Mesendoderm (in vitro differentiated cells): ENCODE measurements around the gene CDK3.

Source experiments
- DNase-seq: peaks from one replicate; pipeline ENCODE4 v3.0.0; 2013
- H2AK5ac ChIP-seq: 2 replicates; pipeline ENCODE4 v1.6.1; 2013; ENCODE audit warnings: low read length, inconsistent platforms
- H2BK120ac ChIP-seq: 2 replicates; pipeline ENCODE4 v1.6.1; 2013; ENCODE audit warnings: low read depth, mild to moderate bottlenecking, low read length, moderate library complexity, mixed read lengths
- H2BK15ac ChIP-seq: replicated peaks from 2 replicates; pipeline ENCODE4 v1.6.1; 2013; ENCODE audit warnings: low read depth, mild to moderate bottlenecking, moderate library complexity
- H2BK5ac ChIP-seq: 2 replicates; pipeline ENCODE4 v1.6.1; 2013; ENCODE audit warnings: low read length, inconsistent platforms
- H3K18ac ChIP-seq: 2 replicates; pipeline ENCODE4 v1.6.1; 2013; ENCODE audit warnings: mild to moderate bottlenecking, low read length, mixed read lengths
- H3K23ac ChIP-seq: one replicate; pipeline ENCODE4 v1.6.1; 2013; ENCODE audit warnings: low read length
- H3K27ac ChIP-seq: 2 replicates; pipeline ENCODE4 v1.5.1; 2013; ENCODE audit warnings: low read depth, mild to moderate bottlenecking, inconsistent platforms, low read length, moderate library complexity
- H3K27me3 ChIP-seq: 2 replicates; pipeline ENCODE4 v1.6.1; 2013; ENCODE audit warnings: low read length, control low read depth, mild to moderate bottlenecking, inconsistent platforms; ENCODE audit not compliant: insufficient read depth, poor library complexity
- H3K36me3 ChIP-seq: 2 replicates; pipeline ENCODE4 v1.6.1; 2013; ENCODE audit warnings: low read length, inconsistent platforms; ENCODE audit not compliant: control insufficient read depth, insufficient read depth
- H3K4ac ChIP-seq: one replicate; pipeline ENCODE4 v1.6.1; 2013; ENCODE audit warnings: low read depth, mild to moderate bottlenecking, low read length, moderate library complexity
- H3K4me1 ChIP-seq: 2 replicates; pipeline ENCODE4 v1.6.1; 2013; ENCODE audit warnings: low read depth, low read length, inconsistent platforms; ENCODE audit not compliant: control insufficient read depth
- H3K4me2 ChIP-seq: 2 replicates; pipeline ENCODE4 v1.6.1; 2013; ENCODE audit warnings: low read length
- H3K4me3 ChIP-seq: 2 replicates; pipeline ENCODE4 v1.5.1; 2013; ENCODE audit warnings: mild to moderate bottlenecking, low read length
- H3K56ac ChIP-seq: one replicate; pipeline ENCODE4 v1.6.1; 2013; ENCODE audit warnings: low read length
- H3K79me1 ChIP-seq: 2 replicates; pipeline ENCODE4 v1.6.1; 2013; ENCODE audit warnings: low read length, inconsistent platforms
- H3K79me2 ChIP-seq: 2 replicates; pipeline ENCODE4 v1.6.1; 2013; ENCODE audit warnings: mild to moderate bottlenecking, low read length; ENCODE audit not compliant: control insufficient read depth, insufficient read depth
- H3K9ac ChIP-seq: 2 replicates; pipeline ENCODE4 v1.6.1; 2013; ENCODE audit warnings: low read length, inconsistent platforms
- H4K5ac ChIP-seq: one replicate; pipeline ENCODE4 v1.6.1; 2013; ENCODE audit warnings: low read length
- H4K8ac ChIP-seq: one replicate; pipeline ENCODE4 v1.6.1; 2013; ENCODE audit warnings: low read depth, mild to moderate bottlenecking, control low read depth, low read length, moderate library complexity
- WGBS: extraction: QIAGEN DNeasy Blood & Tissue Kit; methylation state at CpG from one replicate; pipeline ENCODE4 v1.1.7; 2013; ENCODE audit warnings: low lambda C conversion rate, missing lambda C conversion rate; ENCODE audit not compliant: insufficient coverage; ENCODE audit errors: extremely low coverage; 5-methylcytosine and 5-hydroxymethylcytosine counted together

The CDK3 gene

DNA sequence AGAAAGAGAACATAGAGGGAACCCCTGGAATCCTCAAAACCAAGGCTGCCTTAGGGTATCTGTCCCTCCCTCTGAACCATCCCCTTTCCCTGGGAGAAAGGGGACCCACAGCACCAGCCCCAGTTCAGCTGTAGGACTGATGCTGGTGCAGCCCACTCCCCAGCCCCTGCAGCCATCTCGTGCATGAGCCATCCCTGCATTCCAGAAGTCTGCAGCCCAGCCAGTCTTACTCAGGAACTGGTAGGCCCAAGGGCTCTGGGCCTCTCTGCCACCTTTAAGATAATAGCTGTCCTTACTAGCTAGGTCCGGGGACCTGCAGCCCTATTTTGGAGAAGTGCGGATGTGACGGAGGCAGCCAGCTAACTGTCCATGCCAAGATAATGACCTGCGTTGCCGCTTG, 32.5 kb downstream of the CDK3 start:
- no peak overlapping the region for H2BK120ac ChIP-seq
- no peaks in the 10 kb centered on the region for H3K36me3 ChIP-seq
- no peak for DNase-seq
- H2AK5ac ChIP-seq = no peak overlapping the region
- no peak overlapping the region for H2BK5ac ChIP-seq
- no peak overlapping the region for H4K8ac ChIP-seq
- H3K4me3 ChIP-seq = no peak overlapping the region
- H3K18ac ChIP-seq = no peak overlapping the region
- no peak overlapping the region for H3K9ac ChIP-seq
- H3K27me3 ChIP-seq = no peaks in the 10 kb centered on the region
- no peak overlapping the region for H3K4me2 ChIP-seq
- H3K56ac ChIP-seq = no peak overlapping the region
- no peak overlapping the region for H3K27ac ChIP-seq
- no CpG with 5 or more reads among the region's 6 CpGs for WGBS
- H3K23ac ChIP-seq = no peak overlapping the region
- H2BK15ac ChIP-seq = no peak overlapping the region
- H3K4ac ChIP-seq = no peak overlapping the region
- H3K79me2 ChIP-seq = no peaks in the 10 kb centered on the region
- H3K4me1 ChIP-seq = no peaks in the 10 kb centered on the region
- H4K5ac ChIP-seq = no peak overlapping the region
- H3K79me1 ChIP-seq = no peaks in the 10 kb centered on the region

DNA sequence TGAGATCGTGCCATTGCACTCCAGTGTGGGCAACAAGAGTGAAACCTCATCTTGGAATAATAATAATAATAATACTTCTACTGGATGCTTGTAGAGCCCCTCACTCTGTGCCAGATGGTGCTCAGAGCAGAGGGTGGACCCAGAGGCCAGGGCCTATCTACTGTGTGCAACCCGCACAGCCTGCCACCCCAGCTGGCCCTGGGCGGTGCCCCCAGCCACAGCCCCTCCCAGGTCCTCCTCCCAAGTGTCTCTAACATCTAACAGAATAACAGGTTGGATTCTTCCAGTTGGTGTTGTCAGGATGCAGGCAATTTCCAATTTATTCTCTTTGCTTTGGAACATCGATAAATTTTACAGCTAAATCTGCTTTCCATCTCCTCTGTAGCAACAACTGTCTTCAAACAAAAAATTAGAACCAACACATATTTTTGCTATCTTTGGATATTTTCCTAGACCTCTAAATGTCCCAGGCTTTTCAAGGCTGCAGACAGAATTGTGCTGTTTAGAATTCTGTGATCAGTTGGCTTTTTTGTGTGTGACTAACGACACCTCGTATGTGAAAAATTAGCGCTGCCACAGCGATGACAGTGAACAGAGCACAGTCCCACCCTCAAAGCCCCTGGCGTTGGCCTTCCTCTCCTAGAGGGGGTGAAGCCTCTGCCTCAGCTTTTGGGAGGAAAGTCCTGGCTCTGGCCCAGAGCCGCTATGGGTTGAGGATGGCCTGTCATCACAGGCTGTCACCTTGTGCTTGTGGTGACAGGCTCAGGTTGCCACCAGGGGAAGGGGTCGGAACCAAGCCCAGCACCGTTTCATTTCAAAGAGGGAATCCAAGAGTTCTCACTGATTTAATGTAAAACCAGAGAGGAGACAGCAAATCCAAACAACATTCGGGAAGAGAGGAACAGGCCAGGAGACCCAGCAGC, 34.0 kb downstream of the CDK3 start:
- H2BK15ac ChIP-seq = no peak overlapping the region

DNA sequence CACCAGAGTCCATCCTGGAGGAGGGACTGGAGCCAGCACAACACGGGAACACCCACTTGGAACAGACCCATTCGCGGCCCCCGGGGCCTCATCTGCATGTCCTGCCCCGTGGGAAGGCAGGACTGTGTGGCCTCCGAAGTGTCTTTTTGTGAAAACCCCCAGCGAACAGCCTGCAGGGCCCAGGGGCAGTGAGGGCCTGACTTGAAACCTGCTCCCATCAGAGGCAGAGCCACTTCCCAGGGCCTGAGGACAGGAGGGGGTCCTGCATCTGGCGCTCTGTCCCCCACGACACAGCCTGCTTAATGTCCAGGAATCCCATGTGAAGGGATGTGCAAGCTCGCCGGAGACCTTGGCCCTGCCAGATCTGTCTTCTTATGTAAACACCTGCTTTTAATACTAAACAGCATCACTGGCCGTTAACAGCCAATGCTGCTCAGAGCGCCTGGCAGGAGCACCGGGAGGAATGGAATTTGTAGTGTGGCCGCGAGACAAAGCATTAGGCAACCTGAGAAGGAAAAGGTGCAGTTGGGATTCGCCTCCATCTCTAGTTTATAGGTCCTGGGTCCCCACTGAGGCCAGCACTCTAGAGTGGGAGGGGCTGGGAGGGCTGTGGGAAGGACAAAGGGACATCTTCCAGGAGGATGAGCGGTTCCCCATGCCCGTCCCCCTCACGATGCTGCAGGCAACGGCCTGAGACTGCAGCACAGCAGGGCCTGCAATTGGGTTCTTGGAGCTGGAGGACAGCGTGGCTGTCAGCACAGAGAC, 36.0 kb downstream of the CDK3 start:
- no peaks in the 10 kb centered on the region for H3K79me2 ChIP-seq
- no peak overlapping the region for H2BK15ac ChIP-seq
- H3K4me3 ChIP-seq = no peak overlapping the region
- no peak overlapping the region for H2AK5ac ChIP-seq
- H3K4ac ChIP-seq = no peak overlapping the region
- DNase-seq = no peak
- no peak overlapping the region for H2BK120ac ChIP-seq
- no CpG with 5 or more reads among the region's 22 CpGs for WGBS
- H4K8ac ChIP-seq = no peak overlapping the region
- no peaks in the 10 kb centered on the region for H3K4me1 ChIP-seq
- H4K5ac ChIP-seq = no peak overlapping the region
- no peak overlapping the region for H3K4me2 ChIP-seq
- no peaks in the 10 kb centered on the region for H3K27me3 ChIP-seq
- no peak overlapping the region for H3K27ac ChIP-seq
- peaks cover 8% of the 10 kb centered on the region for H3K36me3 ChIP-seq
- H3K18ac ChIP-seq = no peak overlapping the region
- no peak overlapping the region for H3K23ac ChIP-seq
- no peak overlapping the region for H3K56ac ChIP-seq
- no peak overlapping the region for H3K9ac ChIP-seq
- H3K79me1 ChIP-seq = no peaks in the 10 kb centered on the region
- no peak overlapping the region for H2BK5ac ChIP-seq

More for the DNA sequence above, 34.0 kb downstream of the CDK3 start:
- no peak overlapping the region for H3K23ac ChIP-seq
- no peak overlapping the region for H3K27ac ChIP-seq
- no peak overlapping the region for H3K18ac ChIP-seq
- no peaks in the 10 kb centered on the region for H3K79me2 ChIP-seq
- DNase-seq = no peak
- H3K27me3 ChIP-seq = no peaks in the 10 kb centered on the region
- H2AK5ac ChIP-seq = no peak overlapping the region
- no peak overlapping the region for H3K56ac ChIP-seq
- WGBS = no CpG with 5 or more reads among the region's 13 CpGs
- no peaks in the 10 kb centered on the region for H3K4me1 ChIP-seq
- peaks cover 4% of the 10 kb centered on the region for H3K36me3 ChIP-seq
- H3K79me1 ChIP-seq = no peaks in the 10 kb centered on the region
- H2BK5ac ChIP-seq = no peak overlapping the region
- no peak overlapping the region for H3K4ac ChIP-seq
- H3K9ac ChIP-seq = no peak overlapping the region
- no peak overlapping the region for H3K4me2 ChIP-seq
- no peak overlapping the region for H4K5ac ChIP-seq
- H2BK120ac ChIP-seq = no peak overlapping the region
- H4K8ac ChIP-seq = no peak overlapping the region
- H3K4me3 ChIP-seq = no peak overlapping the region

DNA sequence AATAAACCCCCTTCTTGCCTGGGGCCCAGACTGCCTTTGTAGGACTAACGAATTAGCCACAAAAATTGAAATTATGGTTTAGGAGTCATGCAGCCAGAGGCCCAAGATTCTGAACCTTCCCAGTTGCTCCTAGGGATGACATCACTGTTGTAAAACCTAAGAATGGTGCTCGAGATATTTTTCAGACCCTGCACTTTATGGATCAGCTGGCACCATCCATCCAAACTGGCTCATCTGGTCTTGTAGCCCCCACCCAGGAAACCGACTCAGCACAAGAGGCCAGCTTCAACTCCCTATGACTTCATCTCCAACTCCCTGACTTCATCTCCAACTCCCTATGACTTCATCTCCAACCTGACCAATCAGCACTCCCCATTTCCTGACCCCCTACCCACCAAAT, 37.4 kb downstream of the CDK3 start:
- no peak overlapping the region for H3K4me2 ChIP-seq
- H3K79me1 ChIP-seq = no peaks in the 10 kb centered on the region
- no peak overlapping the region for H2AK5ac ChIP-seq
- H2BK5ac ChIP-seq = no peak overlapping the region
- no peaks in the 10 kb centered on the region for H3K79me2 ChIP-seq
- DNase-seq = no peak
- H3K4me3 ChIP-seq = no peak overlapping the region
- no peaks in the 10 kb centered on the region for H3K4me1 ChIP-seq
- WGBS = no CpG with 5 or more reads among the region's 3 CpGs
- H4K5ac ChIP-seq = no peak overlapping the region
- H2BK15ac ChIP-seq = no peak overlapping the region
- no peak overlapping the region for H3K27ac ChIP-seq
- no peak overlapping the region for H2BK120ac ChIP-seq
- no peak overlapping the region for H4K8ac ChIP-seq
- no peak overlapping the region for H3K18ac ChIP-seq
- H3K4ac ChIP-seq = no peak overlapping the region
- no peak overlapping the region for H3K23ac ChIP-seq
- H3K56ac ChIP-seq = no peak overlapping the region
- H3K9ac ChIP-seq = no peak overlapping the region
- no peaks in the 10 kb centered on the region for H3K27me3 ChIP-seq
- H3K36me3 ChIP-seq = peaks cover 8% of the 10 kb centered on the region

- H3K4me1 ChIP-seq = no peaks in the 10 kb centered on the region
- H2BK5ac ChIP-seq = no peak overlapping the region
- DNase-seq = no peak
- H3K18ac ChIP-seq = no peak overlapping the region
- H3K4me2 ChIP-seq = no peak overlapping the region
- no peak overlapping the region for H4K8ac ChIP-seq
- H3K4me3 ChIP-seq = no peak overlapping the region
- H4K5ac ChIP-seq = no peak overlapping the region
- no peak overlapping the region for H2BK15ac ChIP-seq
- no peak overlapping the region for H3K27ac ChIP-seq
- WGBS = no CpG with 5 or more reads among the region's 6 CpGs
- no peak overlapping the region for H3K23ac ChIP-seq
- no peaks in the 10 kb centered on the region for H3K79me1 ChIP-seq
- H3K27me3 ChIP-seq = no peaks in the 10 kb centered on the region
- no peak overlapping the region for H2AK5ac ChIP-seq
- H3K56ac ChIP-seq = no peak overlapping the region
- H3K4ac ChIP-seq = no peak overlapping the region
- no peak overlapping the region for H2BK120ac ChIP-seq
- H3K9ac ChIP-seq = no peak overlapping the region
- H3K79me2 ChIP-seq = no peaks in the 10 kb centered on the region
- peaks cover 16% of the 10 kb centered on the region for H3K36me3 ChIP-seq
Measured at GRCh38 chr17:76039121-76039520, 38.5 kb downstream of the CDK3 start.
